ENCODE measurements around the gene MED12L. TPM values are rescaled to one million over a fixed set of nuclear protein-coding genes. Genes with fewer than 3 reads are reported as not detected.

MED12L gene
- total RNA-seq, 2 donors from 2014 or later: 4.4 to 5.8 TPM

GRCh38 chr3:151393146-151393830, 307.8 kb downstream of the MED12L start:
- Mint-ChIP-seq H3K4me3 (no peak overlapping the region), H3K36me3 (ENCODE audit: insufficient read depth in 2 of 2) (no peaks in the 10 kb centered on the region), H3K9me3 (no peaks in the 10 kb centered on the region), H3K4me1 (ENCODE audit: low read depth) (no peaks in the 10 kb centered on the region), H3K27ac (no peak overlapping the region), H3K27me3 (ENCODE audit: low read depth) (no peaks in the 10 kb centered on the region)
- no peak for ATAC-seq (replicated peaks in 1 of 2)
- no peak for DNase-seq

GRCh38 chr3:151393941-151394340, 308.5 kb downstream of the MED12L start:
- Mint-ChIP-seq H3K9me3 (no peaks in the 10 kb centered on the region), H3K4me1 (ENCODE audit: low read depth) (no peaks in the 10 kb centered on the region), H3K27me3 (ENCODE audit: low read depth) (no peaks in the 10 kb centered on the region), H3K36me3 (ENCODE audit: insufficient read depth in 2 of 2) (no peaks in the 10 kb centered on the region), H3K4me3 (no peak overlapping the region), H3K27ac (no peak overlapping the region)
- no peak for ATAC-seq (replicated peaks in 1 of 2)
- DNase-seq: no peak

- Mint-ChIP-seq H3K27me3 (ENCODE audit: low read depth) (no peaks in the 10 kb centered on the region), H3K9me3 (no peaks in the 10 kb centered on the region), H3K36me3 (ENCODE audit: insufficient read depth in 2 of 2) (no peaks in the 10 kb centered on the region), H3K27ac (no peak overlapping the region), H3K4me1 (ENCODE audit: low read depth) (no peaks in the 10 kb centered on the region), H3K4me3 (no peak overlapping the region)
- ATAC-seq (replicated peaks in 1 of 2) (no peak), DNase-seq (no peak)
Measured at GRCh38 chr3:151394611-151395010, 309.1 kb downstream of the MED12L start.

- Mint-ChIP-seq H3K27ac (no peak overlapping the region), H3K36me3 (ENCODE audit: insufficient read depth in 2 of 2) (no peaks in the 10 kb centered on the region), H3K4me3 (no peak overlapping the region), H3K27me3 (ENCODE audit: low read depth) (no peaks in the 10 kb centered on the region), H3K4me1 (ENCODE audit: low read depth) (no peaks in the 10 kb centered on the region), H3K9me3 (no peaks in the 10 kb centered on the region)
- ATAC-seq (replicated peaks in 1 of 2) (no peak), DNase-seq (no peak)
Measured at GRCh38 chr3:151395806-151396205, 310.3 kb downstream of the MED12L start.

- H3K27me3 Mint-ChIP-seq (ENCODE audit: low read depth): no peaks in the 10 kb centered on the region
- no peaks in the 10 kb centered on the region for H3K4me1 Mint-ChIP-seq (ENCODE audit: low read depth)
- no peak overlapping the region for H3K27ac Mint-ChIP-seq
- ATAC-seq (replicated peaks in 1 of 2) (no peak), DNase-seq (no peak)
- H3K9me3 Mint-ChIP-seq: no peaks in the 10 kb centered on the region
- no peak overlapping the region for H3K4me3 Mint-ChIP-seq
- no peaks in the 10 kb centered on the region for H3K36me3 Mint-ChIP-seq (ENCODE audit: insufficient read depth in 2 of 2)
Measured at GRCh38 chr3:151398895-151399294, 313.4 kb downstream of the MED12L start.

GRCh38 chr3:151400341-151400740, 314.9 kb downstream of the MED12L start:
- Mint-ChIP-seq H3K9me3 (no peaks in the 10 kb centered on the region), H3K36me3 (ENCODE audit: insufficient read depth in 2 of 2) (no peaks in the 10 kb centered on the region), H3K4me3 (no peak overlapping the region), H3K4me1 (ENCODE audit: low read depth) (no peaks in the 10 kb centered on the region), H3K27ac (no peak overlapping the region), H3K27me3 (ENCODE audit: low read depth) (no peaks in the 10 kb centered on the region)
- ATAC-seq (replicated peaks in 1 of 2) (no peak), DNase-seq (no peak)

GRCh38 chr3:151402349-151402748, 316.9 kb downstream of the MED12L start:
- no peaks in the 10 kb centered on the region for H3K36me3 Mint-ChIP-seq (ENCODE audit: insufficient read depth in 2 of 2)
- no peak overlapping the region for H3K27ac Mint-ChIP-seq
- no peaks in the 10 kb centered on the region for H3K27me3 Mint-ChIP-seq (ENCODE audit: low read depth)
- no peaks in the 10 kb centered on the region for H3K9me3 Mint-ChIP-seq
- no peaks in the 10 kb centered on the region for H3K4me1 Mint-ChIP-seq (ENCODE audit: low read depth)
- DNase-seq: no peak
- ATAC-seq (replicated peaks in 1 of 2): no peak
- no peak overlapping the region for H3K4me3 Mint-ChIP-seq

GRCh38 chr3:151403246-151403645, 317.8 kb downstream of the MED12L start:
- no peaks in the 10 kb centered on the region for H3K4me1 Mint-ChIP-seq (ENCODE audit: low read depth)
- no peak for ATAC-seq (replicated peaks in 1 of 2)

GRCh38 chr3:151404316-151404715, 318.9 kb downstream of the MED12L start:
- no peak overlapping the region for H3K4me3 Mint-ChIP-seq
- H3K36me3 Mint-ChIP-seq (ENCODE audit: insufficient read depth in 2 of 2): no peaks in the 10 kb centered on the region
- no peaks in the 10 kb centered on the region for H3K27me3 Mint-ChIP-seq (ENCODE audit: low read depth)
- H3K9me3 Mint-ChIP-seq: no peaks in the 10 kb centered on the region
- no peak for ATAC-seq (replicated peaks in 1 of 2)
- H3K27ac Mint-ChIP-seq: no peak overlapping the region
- DNase-seq: no peak
- no peaks in the 10 kb centered on the region for H3K4me1 Mint-ChIP-seq (ENCODE audit: low read depth)

More at GRCh38 chr3:151403246-151403645, 317.8 kb downstream of the MED12L start:
- Mint-ChIP-seq H3K27me3 (ENCODE audit: low read depth) (no peaks in the 10 kb centered on the region), H3K36me3 (ENCODE audit: insufficient read depth in 2 of 2) (no peaks in the 10 kb centered on the region), H3K27ac (no peak overlapping the region), H3K9me3 (no peaks in the 10 kb centered on the region), H3K4me3 (no peak overlapping the region)
- DNase-seq: no peak

- H3K4me3 Mint-ChIP-seq: no peak overlapping the region
- H3K27ac Mint-ChIP-seq: no peak overlapping the region
- DNase-seq (no peak), ATAC-seq (replicated peaks in 1 of 2) (no peak)
- no peaks in the 10 kb centered on the region for H3K4me1 Mint-ChIP-seq (ENCODE audit: low read depth)
- no peaks in the 10 kb centered on the region for H3K27me3 Mint-ChIP-seq (ENCODE audit: low read depth)
- H3K36me3 Mint-ChIP-seq (ENCODE audit: insufficient read depth in 2 of 2): no peaks in the 10 kb centered on the region
- no peaks in the 10 kb centered on the region for H3K9me3 Mint-ChIP-seq
Measured at GRCh38 chr3:151407928-151408327, 322.5 kb downstream of the MED12L start.

GRCh38 chr3:151410891-151411559, 325.6 kb downstream of the MED12L start:
- H3K27me3 Mint-ChIP-seq (ENCODE audit: low read depth): no peaks in the 10 kb centered on the region
- H3K4me3 Mint-ChIP-seq: no peak overlapping the region
- H3K9me3 Mint-ChIP-seq: no peaks in the 10 kb centered on the region
- ATAC-seq (replicated peaks in 1 of 2) (no peak), DNase-seq (no peak)
- H3K36me3 Mint-ChIP-seq (ENCODE audit: insufficient read depth in 2 of 2): no peaks in the 10 kb centered on the region
- no peaks in the 10 kb centered on the region for H3K4me1 Mint-ChIP-seq (ENCODE audit: low read depth)
- H3K27ac Mint-ChIP-seq: no peak overlapping the region

- H3K27me3 Mint-ChIP-seq (ENCODE audit: low read depth): no peaks in the 10 kb centered on the region
- ATAC-seq (replicated peaks in 1 of 2): no peak
- no peak overlapping the region for H3K27ac Mint-ChIP-seq
- no peaks in the 10 kb centered on the region for H3K36me3 Mint-ChIP-seq (ENCODE audit: insufficient read depth in 2 of 2)
- no peaks in the 10 kb centered on the region for H3K4me1 Mint-ChIP-seq (ENCODE audit: low read depth)
- no peaks in the 10 kb centered on the region for H3K9me3 Mint-ChIP-seq
- no peak for DNase-seq
- no peak overlapping the region for H3K4me3 Mint-ChIP-seq
Measured at GRCh38 chr3:151412989-151413388, 327.5 kb downstream of the MED12L start.

GRCh38 chr3:151415289-151415688, 329.8 kb downstream of the MED12L start:
- DNase-seq (no peak), ATAC-seq (replicated peaks in 1 of 2) (no peak)
- Mint-ChIP-seq H3K36me3 (ENCODE audit: insufficient read depth in 2 of 2) (no peaks in the 10 kb centered on the region), H3K27me3 (ENCODE audit: low read depth) (no peaks in the 10 kb centered on the region), H3K4me3 (no peak overlapping the region), H3K27ac (no peak overlapping the region), H3K9me3 (no peaks in the 10 kb centered on the region), H3K4me1 (ENCODE audit: low read depth) (no peaks in the 10 kb centered on the region)

GRCh38 chr3:151419806-151420205, 334.3 kb downstream of the MED12L start:
- no peaks in the 10 kb centered on the region for H3K36me3 Mint-ChIP-seq (ENCODE audit: insufficient read depth in 2 of 2)
- no peaks in the 10 kb centered on the region for H3K27me3 Mint-ChIP-seq (ENCODE audit: low read depth)
- no peak overlapping the region for H3K4me3 Mint-ChIP-seq
- H3K4me1 Mint-ChIP-seq (ENCODE audit: low read depth): no peaks in the 10 kb centered on the region
- ATAC-seq (replicated peaks in 1 of 2) (no peak), DNase-seq (no peak)
- H3K27ac Mint-ChIP-seq: no peak overlapping the region
- H3K9me3 Mint-ChIP-seq: no peaks in the 10 kb centered on the region

All from activated T-cell treated with anti-CD3 and anti-CD28 coated beads, Interleukin-2, amount 50 U/mL, for 72 hours (primary cell).